OCI-LY3 (cell line): ENCODE results near the gene IL17RA.

Source experiments
- CTCF ChIP-seq: fragments of 200-600, 300-600 bp; sonication (generic); IDR thresholded peaks from 2 replicates; pipeline ENCODE4 v1.5.1; 2014; ENCODE audit warnings: antibody characterized with exemption, low read length, low read depth
- EZH2phosphoT487 ChIP-seq: fragments of 200-600 bp; shearing (Covaris generic); IDR thresholded peaks from 2 replicates; pipeline ENCODE4 v1.6.1; 2018; ENCODE audit warnings: antibody characterized with exemption, mixed run types, low read depth

- TF ChIP-seq CTCF: no peak
- TF ChIP-seq EZH2phosphoT487: no peak
These were observed 28.0 kb upstream of the IL17RA start for GRCh38 chr22:17056807-17057206.
